Activated T-cell treated with anti-CD3 and anti-CD28 coated beads, Interleukin-2, amount 50 U/mL, for 24 hours (primary cell): ENCODE results near the gene GRK7.
"Not testable (repeated sequence)": the region's sequence is repeated elsewhere in the genome, so short reads cannot be mapped to it uniquely, and the experiment has no call there.

ENCODE experiments used
- DNase-seq: peaks from one replicate; pipeline ENCODE4 v3.0.0-alpha.2; 2020
- H3K27ac Mint-ChIP-seq: 2 replicates; pipeline ENCODE4 v1.8.0; 2020; ENCODE audit warnings: mild to moderate bottlenecking, mixed read lengths
- H3K27me3 Mint-ChIP-seq: 2 replicates; pipeline ENCODE4 v1.8.0; 2020; ENCODE audit warnings: mixed read lengths
- H3K36me3 Mint-ChIP-seq: 2 replicates; pipeline ENCODE4 v1.8.0; 2020; ENCODE audit warnings: low read depth, mixed read lengths
- H3K4me1 Mint-ChIP-seq: 2 replicates; pipeline ENCODE4 v1.8.0; 2020; ENCODE audit warnings: low read depth, mixed read lengths
- H3K4me3 Mint-ChIP-seq: 2 replicates; pipeline ENCODE4 v1.8.0; 2020; ENCODE audit warnings: mild to moderate bottlenecking, moderate library complexity, mixed read lengths
- H3K9me3 Mint-ChIP-seq: 2 replicates; pipeline ENCODE4 v1.8.0; 2020; ENCODE audit warnings: mixed read lengths

Gene GRK7

GRCh38 chr3:141776376-141776775 is 13.2 kb downstream of the GRK7 start:
- Mint-ChIP-seq H3K4me3 (no peak overlapping the region), H3K27me3 (no peaks in the 10 kb centered on the region), H3K9me3 (no peaks in the 10 kb centered on the region), H3K36me3 (no peaks in the 10 kb centered on the region), H3K4me1 (no peaks in the 10 kb centered on the region), H3K27ac (no peak overlapping the region)
- no peak for DNase-seq

- H3K36me3 Mint-ChIP-seq = no peaks in the 10 kb centered on the region
- no peak overlapping the region for H3K27ac Mint-ChIP-seq
- no peak overlapping the region for H3K4me3 Mint-ChIP-seq
- no peak for DNase-seq
- H3K9me3 Mint-ChIP-seq = no peaks in the 10 kb centered on the region
- H3K27me3 Mint-ChIP-seq = no peaks in the 10 kb centered on the region
- no peaks in the 10 kb centered on the region for H3K4me1 Mint-ChIP-seq
These were observed 13.7 kb downstream of the GRK7 start for GRCh38 chr3:141776885-141777284.

- Mint-ChIP-seq H3K27me3 (no peaks in the 10 kb centered on the region), H3K27ac (no peak overlapping the region)
These were observed 15.0 kb downstream of the GRK7 start for GRCh38 chr3:141777957-141778813.

GRCh38 chr3:141779667-141780066 is 16.5 kb downstream of the GRK7 start:
- no peak overlapping the region for H3K27ac Mint-ChIP-seq
- no peak overlapping the region for H3K4me3 Mint-ChIP-seq
- no peaks in the 10 kb centered on the region for H3K9me3 Mint-ChIP-seq
- no peaks in the 10 kb centered on the region for H3K4me1 Mint-ChIP-seq
- no peaks in the 10 kb centered on the region for H3K36me3 Mint-ChIP-seq
- no peak for DNase-seq
- H3K27me3 Mint-ChIP-seq = no peaks in the 10 kb centered on the region

More at GRCh38 chr3:141777957-141778813, 15.0 kb downstream of the GRK7 start:
- Mint-ChIP-seq H3K4me3 (no peak overlapping the region), H3K36me3 (no peaks in the 10 kb centered on the region), H3K9me3 (no peaks in the 10 kb centered on the region), H3K4me1 (no peaks in the 10 kb centered on the region)
- no peak for DNase-seq

- H3K27me3 Mint-ChIP-seq = no peaks in the 10 kb centered on the region
- H3K36me3 Mint-ChIP-seq = no peaks in the 10 kb centered on the region
- no peaks in the 10 kb centered on the region for H3K9me3 Mint-ChIP-seq
- no peak overlapping the region for H3K4me3 Mint-ChIP-seq
- no peak for DNase-seq
- H3K27ac Mint-ChIP-seq = no peak overlapping the region
- no peaks in the 10 kb centered on the region for H3K4me1 Mint-ChIP-seq
These were observed 19.3 kb downstream of the GRK7 start for GRCh38 chr3:141782386-141782932.

GRCh38 chr3:141783632-141784031 is 20.4 kb downstream of the GRK7 start:
- H3K36me3 Mint-ChIP-seq = no peaks in the 10 kb centered on the region
- H3K27me3 Mint-ChIP-seq = no peaks in the 10 kb centered on the region
- no peak overlapping the region for H3K27ac Mint-ChIP-seq
- no peak overlapping the region for H3K4me3 Mint-ChIP-seq
- no peaks in the 10 kb centered on the region for H3K9me3 Mint-ChIP-seq
- no peaks in the 10 kb centered on the region for H3K4me1 Mint-ChIP-seq
- DNase-seq = no peak

- H3K9me3 Mint-ChIP-seq = no peaks in the 10 kb centered on the region
- H3K4me1 Mint-ChIP-seq = no peaks in the 10 kb centered on the region
- no peak for DNase-seq
- H3K27ac Mint-ChIP-seq = no peak overlapping the region
- no peaks in the 10 kb centered on the region for H3K36me3 Mint-ChIP-seq
- H3K27me3 Mint-ChIP-seq = no peaks in the 10 kb centered on the region
- H3K4me3 Mint-ChIP-seq = no peak overlapping the region
These were observed 20.9 kb downstream of the GRK7 start for GRCh38 chr3:141784096-141784495.

- Mint-ChIP-seq H3K27ac (no peak overlapping the region), H3K27me3 (no peaks in the 10 kb centered on the region), H3K9me3 (no peaks in the 10 kb centered on the region), H3K36me3 (no peaks in the 10 kb centered on the region), H3K4me1 (no peaks in the 10 kb centered on the region), H3K4me3 (no peak overlapping the region)
- no peak for DNase-seq
These were observed 21.3 kb downstream of the GRK7 start for GRCh38 chr3:141784531-141784930.

GRCh38 chr3:141788149-141788548 is 24.9 kb downstream of the GRK7 start:
- DNase-seq = no peak
- Mint-ChIP-seq H3K9me3 (no peaks in the 10 kb centered on the region), H3K4me3 (no peak overlapping the region), H3K4me1 (no peaks in the 10 kb centered on the region), H3K36me3 (no peaks in the 10 kb centered on the region), H3K27ac (no peak overlapping the region), H3K27me3 (no peaks in the 10 kb centered on the region)

GRCh38 chr3:141788750-141789149 is 25.5 kb downstream of the GRK7 start:
- H3K4me3 Mint-ChIP-seq, H3K27me3 Mint-ChIP-seq, H3K4me1 Mint-ChIP-seq, H3K27ac Mint-ChIP-seq, DNase-seq, H3K9me3 Mint-ChIP-seq, H3K36me3 Mint-ChIP-seq: not testable (repeated sequence)

GRCh38 chr3:141789281-141789680 is 26.1 kb downstream of the GRK7 start:
- no peaks in the 10 kb centered on the region for H3K27me3 Mint-ChIP-seq
- peaks cover 6% of the 10 kb centered on the region for H3K4me1 Mint-ChIP-seq
- no peaks in the 10 kb centered on the region for H3K36me3 Mint-ChIP-seq
- no peak overlapping the region for H3K4me3 Mint-ChIP-seq
- H3K9me3 Mint-ChIP-seq = no peaks in the 10 kb centered on the region
- H3K27ac Mint-ChIP-seq = no peak overlapping the region
- DNase-seq = no peak

GRCh38 chr3:141790171-141790570 is 27.0 kb downstream of the GRK7 start:
- DNase-seq = no peak
- H3K36me3 Mint-ChIP-seq = no peaks in the 10 kb centered on the region
- no peaks in the 10 kb centered on the region for H3K27me3 Mint-ChIP-seq
- H3K27ac Mint-ChIP-seq = no peak overlapping the region
- peaks cover 15% of the 10 kb centered on the region for H3K4me1 Mint-ChIP-seq
- H3K9me3 Mint-ChIP-seq = no peaks in the 10 kb centered on the region
- no peak overlapping the region for H3K4me3 Mint-ChIP-seq

- no peaks in the 10 kb centered on the region for H3K36me3 Mint-ChIP-seq
- no peak overlapping the region for H3K27ac Mint-ChIP-seq
- no peaks in the 10 kb centered on the region for H3K9me3 Mint-ChIP-seq
- no peaks in the 10 kb centered on the region for H3K27me3 Mint-ChIP-seq
- no peak for DNase-seq
- peaks cover 38% of the 10 kb centered on the region for H3K4me1 Mint-ChIP-seq
- no peak overlapping the region for H3K4me3 Mint-ChIP-seq
These were observed 29.3 kb downstream of the GRK7 start for GRCh38 chr3:141792495-141792894.

- Mint-ChIP-seq H3K4me3 (no peak overlapping the region), H3K4me1 (peaks cover 50% of the 10 kb centered on the region), H3K27ac (no peak overlapping the region), H3K36me3 (no peaks in the 10 kb centered on the region), H3K9me3 (no peaks in the 10 kb centered on the region), H3K27me3 (no peaks in the 10 kb centered on the region)
- DNase-seq = no peak
These were observed 30.5 kb downstream of the GRK7 start for GRCh38 chr3:141793476-141794260.

- DNase-seq = peak; percentile 46
- no peaks in the 10 kb centered on the region for H3K27me3 Mint-ChIP-seq
- H3K4me1 Mint-ChIP-seq = peaks cover 59% of the 10 kb centered on the region
- peak overlapping the region; percentile 44 for H3K27ac Mint-ChIP-seq
- no peaks in the 10 kb centered on the region for H3K36me3 Mint-ChIP-seq
- no peaks in the 10 kb centered on the region for H3K9me3 Mint-ChIP-seq
- H3K4me3 Mint-ChIP-seq = no peak overlapping the region
These were observed 32.1 kb downstream of the GRK7 start for GRCh38 chr3:141795276-141795675.
